PC-9 (cell line): ENCODE measurements around the gene FNDC10.

ENCODE experiments used
- EZH2 ChIP-seq: fragments of 200-600 bp; sonication (generic); IDR thresholded peaks from 2 replicates; pipeline ENCODE4 v1.8.0; 2017; ENCODE audit warnings: antibody characterized with exemption, low read depth
- TF ChIP-seq, protein P1 (sequence below): fragments of 200-600 bp; sonication (generic); conservative IDR thresholded peaks from 2 replicates; pipeline ENCODE4 v1.6.1; 2017; ENCODE audit warnings: mixed run types, antibody characterized with exemption, mild to moderate bottlenecking, moderate library complexity

DNA sequence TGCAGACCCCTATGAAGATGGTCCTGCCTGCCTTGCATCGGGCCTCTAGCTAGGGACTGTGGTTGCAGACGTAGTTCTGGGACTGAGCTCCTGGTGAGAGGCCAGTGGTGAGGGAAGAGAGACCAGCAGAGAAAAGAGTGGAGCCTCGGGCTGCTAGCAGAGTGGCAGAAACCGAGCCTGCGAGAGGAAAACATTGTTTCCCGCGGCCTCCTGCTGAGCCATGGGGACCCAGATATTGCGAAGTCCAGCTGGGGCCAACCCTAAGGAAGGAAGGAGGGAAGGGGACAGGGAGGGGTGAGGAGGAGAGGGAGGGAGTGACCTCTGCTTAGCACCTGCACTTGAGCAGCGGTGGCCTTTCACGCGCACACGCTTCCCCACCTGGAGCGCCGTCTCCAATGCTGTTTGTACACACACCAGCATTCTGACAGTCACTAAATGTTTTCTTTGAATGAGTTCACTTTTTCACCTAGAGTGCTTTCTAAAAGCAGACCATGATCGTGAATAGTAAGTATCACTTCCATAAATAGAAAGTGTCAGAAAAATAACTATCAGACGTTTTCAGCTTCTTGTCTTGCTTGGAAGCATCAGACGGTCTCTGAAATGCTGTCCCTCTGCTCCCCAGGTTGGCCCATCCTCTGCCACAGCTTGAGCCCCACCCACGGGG lies 2.5 kb upstream of the FNDC10 start:
- TF ChIP-seq, protein P1, sequence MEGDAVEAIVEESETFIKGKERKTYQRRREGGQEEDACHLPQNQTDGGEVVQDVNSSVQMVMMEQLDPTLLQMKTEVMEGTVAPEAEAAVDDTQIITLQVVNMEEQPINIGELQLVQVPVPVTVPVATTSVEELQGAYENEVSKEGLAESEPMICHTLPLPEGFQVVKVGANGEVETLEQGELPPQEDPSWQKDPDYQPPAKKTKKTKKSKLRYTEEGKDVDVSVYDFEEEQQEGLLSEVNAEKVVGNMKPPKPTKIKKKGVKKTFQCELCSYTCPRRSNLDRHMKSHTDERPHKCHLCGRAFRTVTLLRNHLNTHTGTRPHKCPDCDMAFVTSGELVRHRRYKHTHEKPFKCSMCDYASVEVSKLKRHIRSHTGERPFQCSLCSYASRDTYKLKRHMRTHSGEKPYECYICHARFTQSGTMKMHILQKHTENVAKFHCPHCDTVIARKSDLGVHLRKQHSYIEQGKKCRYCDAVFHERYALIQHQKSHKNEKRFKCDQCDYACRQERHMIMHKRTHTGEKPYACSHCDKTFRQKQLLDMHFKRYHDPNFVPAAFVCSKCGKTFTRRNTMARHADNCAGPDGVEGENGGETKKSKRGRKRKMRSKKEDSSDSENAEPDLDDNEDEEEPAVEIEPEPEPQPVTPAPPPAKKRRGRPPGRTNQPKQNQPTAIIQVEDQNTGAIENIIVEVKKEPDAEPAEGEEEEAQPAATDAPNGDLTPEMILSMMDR: no peak
- TF ChIP-seq EZH2: no peak
